GM18517 (cell line): ENCODE measurements around the gene MTTP.

Source experiments
- ATAC-seq: cut with Tn5 transposase; IDR thresholded peaks from one replicate; pipeline ENCODE4 v1.9.1; 2021; ENCODE audit warnings: mild to moderate bottlenecking, moderate library complexity; ENCODE audit not compliant: unreplicated experiment

MTTP gene

GRCh38 chr4:99637174-99637573 is 62.5 kb downstream of the MTTP start:
- ATAC-seq, result no peak

DNA sequence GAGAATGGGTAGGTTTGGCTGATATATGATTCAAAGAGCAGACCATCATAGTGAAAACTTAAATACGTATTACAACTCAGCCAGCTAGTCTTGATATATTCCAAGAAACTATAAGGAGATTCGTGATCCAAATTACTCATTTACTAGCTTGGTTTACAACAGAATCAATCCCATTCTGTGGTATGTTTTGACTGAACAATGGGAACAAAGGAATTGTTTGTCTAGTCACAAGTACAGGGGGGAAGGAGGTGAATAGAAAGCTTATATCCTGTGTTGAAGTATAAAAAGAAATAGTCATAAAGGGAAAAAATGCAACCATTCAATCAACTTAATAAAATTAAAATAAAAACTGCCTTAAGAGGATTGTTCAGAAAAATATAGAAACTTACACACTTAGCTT is 66.1 kb downstream of the MTTP start:
- ATAC-seq, result no peak

DNA sequence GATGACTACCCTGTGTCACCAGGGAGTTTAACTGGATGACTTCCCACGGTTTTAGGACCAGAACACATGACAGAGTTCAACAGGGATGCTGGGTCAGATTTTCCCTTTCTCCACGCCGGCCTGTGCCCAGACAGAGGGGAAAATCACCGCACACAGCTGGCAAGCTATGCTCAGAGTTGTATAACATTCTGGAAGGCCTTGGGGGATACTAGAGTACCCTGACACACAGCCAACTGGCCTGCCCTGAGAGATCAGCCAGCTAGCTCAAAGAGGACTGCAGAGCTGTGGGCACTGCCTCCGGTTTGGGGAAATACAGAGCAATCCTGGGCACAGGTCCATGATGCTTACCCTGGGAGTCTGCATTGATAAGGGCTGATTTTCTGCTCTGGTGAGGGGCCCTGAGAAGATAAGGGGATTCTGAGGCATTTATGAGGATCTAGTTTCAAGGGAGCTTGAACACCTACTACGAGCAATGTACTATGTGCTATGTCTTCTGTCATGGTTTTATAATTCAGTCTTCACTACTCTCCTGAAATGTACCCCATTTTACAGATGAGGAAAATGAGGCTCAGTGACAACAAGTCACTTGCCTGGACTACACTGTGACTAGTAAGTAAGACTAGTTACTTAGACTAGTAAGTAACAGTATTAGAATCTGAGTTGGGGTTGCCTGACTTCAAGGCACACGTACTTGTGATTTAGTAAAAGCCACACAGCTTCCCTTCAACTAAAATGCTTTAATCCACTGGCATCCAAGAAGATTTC is 68.3 kb downstream of the MTTP start:
- ATAC-seq, result no peak

- no peak for ATAC-seq
Measured at GRCh38 chr4:99644453-99644852, 69.8 kb downstream of the MTTP start.

DNA sequence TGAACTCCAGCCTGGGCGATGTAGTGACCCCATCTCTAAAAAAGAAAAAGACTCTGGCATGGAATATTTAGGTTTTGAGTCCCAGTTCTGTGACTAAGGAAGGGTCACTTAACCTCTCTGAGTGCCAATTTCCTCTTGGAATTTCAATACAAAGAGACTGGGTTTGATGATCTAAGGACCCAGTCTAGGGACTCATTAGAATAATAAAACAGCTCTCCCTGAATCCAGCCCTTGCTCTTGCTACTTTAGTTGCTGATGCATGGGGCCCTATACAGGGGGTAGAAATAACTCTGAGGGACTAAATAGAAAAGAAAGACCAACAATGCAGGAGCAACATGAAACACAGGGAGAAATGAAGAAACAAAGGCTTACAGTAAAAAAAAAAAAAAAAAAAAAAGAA is 70.4 kb downstream of the MTTP start:
- ATAC-seq, result no peak

- ATAC-seq, result no peak
Measured at GRCh38 chr4:99645638-99646037, 71.0 kb downstream of the MTTP start.

DNA sequence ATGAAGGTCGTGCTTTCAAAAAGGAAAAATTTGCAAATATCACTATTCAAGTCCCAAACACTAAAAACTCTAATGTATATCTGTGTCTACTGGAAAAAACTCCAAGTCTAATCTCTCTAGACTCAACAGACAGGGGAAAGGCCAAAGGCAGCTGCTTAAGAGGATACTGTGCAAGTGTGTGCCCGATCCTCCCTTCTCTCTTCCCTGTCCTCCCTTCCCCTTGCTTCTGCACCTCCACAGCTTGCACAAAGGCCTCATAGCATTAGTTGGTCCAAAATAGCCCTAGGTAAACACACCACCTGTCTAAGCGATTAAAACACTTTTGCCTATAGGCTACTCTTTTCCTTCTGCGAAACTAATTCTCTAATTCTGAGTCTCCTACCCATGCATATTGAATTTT is 72.4 kb downstream of the MTTP start:
- ATAC-seq, result no peak

- no peak for ATAC-seq
Measured at GRCh38 chr4:99648321-99648720, 73.7 kb downstream of the MTTP start.

- ATAC-seq, result no peak
Measured at GRCh38 chr4:99649208-99649607, 74.6 kb downstream of the MTTP start.

- ATAC-seq, result no peak
Measured at GRCh38 chr4:99649778-99650177, 75.2 kb downstream of the MTTP start.

- no peak for ATAC-seq
Measured at GRCh38 chr4:99651016-99651769, 76.6 kb downstream of the MTTP start.

DNA sequence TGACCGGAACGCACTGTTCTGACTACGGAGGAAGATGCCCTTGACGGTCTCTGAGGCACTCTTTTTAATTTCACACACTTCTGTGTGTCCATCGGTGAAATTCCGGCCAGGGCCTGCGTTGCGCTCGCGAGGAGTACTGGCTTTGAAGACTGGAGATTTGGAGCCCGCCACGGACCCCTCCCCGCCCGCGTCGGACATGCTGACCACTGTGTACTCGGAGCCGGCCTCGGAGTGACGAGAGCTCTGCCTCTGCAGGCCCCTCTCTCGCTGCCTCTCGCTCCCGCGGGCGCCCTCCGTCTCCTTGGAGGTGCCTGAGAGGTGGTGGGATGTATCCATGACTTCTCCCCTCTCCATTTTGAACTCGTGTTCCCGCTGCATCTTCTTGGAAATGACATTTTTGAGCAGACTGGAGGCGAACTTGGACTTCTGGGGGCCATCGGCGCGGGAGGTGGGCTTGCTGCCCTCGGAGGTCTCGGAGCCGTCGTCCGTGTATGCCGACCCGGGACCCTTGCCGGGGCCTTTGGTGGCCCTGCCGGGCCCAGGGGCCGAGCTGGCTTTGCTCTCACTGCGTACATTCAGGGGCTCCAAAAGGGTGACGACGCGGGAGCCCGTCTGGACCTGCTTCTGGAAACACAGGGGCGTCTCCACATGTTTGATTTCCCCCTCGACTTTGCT is 77.3 kb downstream of the MTTP start:
- no peak for ATAC-seq

DNA sequence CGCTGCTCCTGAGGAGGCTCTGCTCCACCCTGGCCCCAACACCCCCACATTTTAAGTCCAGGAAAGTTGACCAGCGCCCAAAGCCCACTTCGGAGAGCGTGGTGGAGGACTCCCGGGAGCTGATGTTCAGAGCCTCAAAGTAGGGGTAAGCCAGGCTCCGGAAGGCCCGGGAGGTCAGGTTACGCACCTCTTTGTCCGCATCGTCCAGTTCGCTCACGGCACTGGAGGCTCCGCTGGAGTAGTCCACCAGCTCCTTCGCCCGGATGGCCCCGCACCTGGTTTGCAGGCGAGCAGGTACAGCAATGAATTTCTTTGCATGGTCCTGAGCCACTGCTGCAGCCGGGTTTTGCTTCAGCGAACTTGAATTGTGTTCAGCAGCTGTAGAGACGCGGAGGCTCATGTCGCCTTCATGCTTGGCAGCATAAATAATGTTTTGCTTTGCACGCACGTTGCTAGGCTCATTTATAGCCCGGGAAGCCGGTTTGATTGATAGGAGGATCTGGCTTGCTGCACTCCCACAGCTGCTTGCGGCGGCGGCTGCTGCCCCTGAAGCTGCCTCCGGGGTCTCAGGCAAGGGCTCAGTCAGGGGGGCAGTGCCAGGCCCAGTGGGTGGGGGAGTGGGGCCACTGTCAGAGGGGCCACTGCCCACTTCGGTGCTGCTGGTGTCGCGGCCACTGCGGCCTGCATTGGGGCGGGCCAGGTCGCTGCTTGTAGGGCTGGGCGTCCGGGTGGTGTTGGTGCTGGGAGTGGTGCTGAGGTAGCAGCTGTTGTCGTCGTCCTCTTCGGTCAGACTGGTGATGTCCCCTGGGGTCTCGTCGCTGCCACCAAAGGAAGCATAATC is 78.2 kb downstream of the MTTP start:
- ATAC-seq, result no peak

DNA sequence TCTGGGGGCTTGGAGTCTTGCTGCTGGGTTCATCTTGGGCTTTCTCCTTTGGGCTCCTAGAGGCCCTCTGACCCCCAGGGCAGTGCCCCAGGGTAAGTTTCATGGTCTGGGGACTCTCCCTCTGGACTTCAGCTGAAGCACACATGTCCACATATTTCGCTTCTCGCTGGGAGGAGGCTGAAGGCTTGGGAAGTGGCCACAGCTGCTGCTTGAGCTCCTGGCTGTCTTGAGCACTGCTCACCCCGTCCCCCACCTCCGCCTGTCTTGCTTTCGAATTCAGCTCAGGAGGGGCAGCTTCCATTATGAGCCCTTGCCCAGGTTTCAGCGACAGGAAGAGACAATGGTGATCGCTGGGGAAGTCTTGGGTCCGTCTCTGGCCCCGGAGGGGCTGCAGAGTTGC is 79.3 kb downstream of the MTTP start:
- ATAC-seq, result no peak

- ATAC-seq, result no peak
Measured at GRCh38 chr4:99654361-99654761, 79.7 kb downstream of the MTTP start.

- ATAC-seq, result no peak
Measured at GRCh38 chr4:99655308-99656081, 80.9 kb downstream of the MTTP start.

DNA sequence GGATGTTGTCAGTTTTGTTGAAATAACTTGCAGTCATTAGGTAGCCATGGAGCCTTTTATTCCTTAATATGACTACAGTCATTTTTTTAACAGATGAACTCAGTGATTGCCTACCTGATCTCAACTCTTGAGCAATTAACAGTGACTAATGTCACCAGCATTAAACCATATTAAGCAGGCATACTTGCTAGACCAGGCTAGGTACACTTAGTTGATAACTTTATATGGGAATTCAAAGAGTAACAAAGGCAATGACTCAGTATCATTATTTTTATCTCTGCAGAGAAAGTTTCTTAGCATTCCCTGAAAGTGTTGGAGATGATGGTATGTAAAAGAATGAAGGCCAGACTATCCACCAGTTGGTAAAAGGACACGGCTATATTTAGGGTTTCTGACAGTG is 83.2 kb downstream of the MTTP start, which contains the start of gene C4orf54:
Gene C4orf54 (minus strand): TSS at position 31 of the 400 bp plus-strand sequence. CDS start 3,180 bp downstream, outside the sequence.
- ATAC-seq, result no peak

- ATAC-seq, result no peak
Measured at GRCh38 chr4:99658666-99659065, 84.0 kb downstream of the MTTP start.

- ATAC-seq, result no peak
Measured at GRCh38 chr4:99661907-99662306, 87.3 kb downstream of the MTTP start.

DNA sequence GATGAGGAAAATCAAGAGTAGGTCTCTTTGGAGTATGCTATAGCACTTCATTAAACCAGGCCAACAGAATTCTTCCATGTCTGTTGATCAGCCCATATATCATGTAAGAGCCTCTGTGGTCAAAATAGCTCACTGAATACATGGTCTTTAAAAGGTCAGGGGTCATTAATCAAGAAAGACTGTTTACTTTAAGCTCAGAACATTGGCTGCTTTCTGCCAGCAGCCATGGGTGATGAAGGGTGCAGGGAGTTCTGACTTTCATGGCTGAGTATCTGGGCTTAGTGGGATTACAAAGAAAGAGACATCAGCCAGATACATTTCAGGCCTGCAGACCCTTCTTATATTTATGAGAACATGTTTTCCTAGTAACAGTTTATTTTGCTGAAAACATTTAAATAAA is 90.1 kb downstream of the MTTP start:
- no peak for ATAC-seq
